Measurements from ENCODE around the gene ESRRA.

DNA sequence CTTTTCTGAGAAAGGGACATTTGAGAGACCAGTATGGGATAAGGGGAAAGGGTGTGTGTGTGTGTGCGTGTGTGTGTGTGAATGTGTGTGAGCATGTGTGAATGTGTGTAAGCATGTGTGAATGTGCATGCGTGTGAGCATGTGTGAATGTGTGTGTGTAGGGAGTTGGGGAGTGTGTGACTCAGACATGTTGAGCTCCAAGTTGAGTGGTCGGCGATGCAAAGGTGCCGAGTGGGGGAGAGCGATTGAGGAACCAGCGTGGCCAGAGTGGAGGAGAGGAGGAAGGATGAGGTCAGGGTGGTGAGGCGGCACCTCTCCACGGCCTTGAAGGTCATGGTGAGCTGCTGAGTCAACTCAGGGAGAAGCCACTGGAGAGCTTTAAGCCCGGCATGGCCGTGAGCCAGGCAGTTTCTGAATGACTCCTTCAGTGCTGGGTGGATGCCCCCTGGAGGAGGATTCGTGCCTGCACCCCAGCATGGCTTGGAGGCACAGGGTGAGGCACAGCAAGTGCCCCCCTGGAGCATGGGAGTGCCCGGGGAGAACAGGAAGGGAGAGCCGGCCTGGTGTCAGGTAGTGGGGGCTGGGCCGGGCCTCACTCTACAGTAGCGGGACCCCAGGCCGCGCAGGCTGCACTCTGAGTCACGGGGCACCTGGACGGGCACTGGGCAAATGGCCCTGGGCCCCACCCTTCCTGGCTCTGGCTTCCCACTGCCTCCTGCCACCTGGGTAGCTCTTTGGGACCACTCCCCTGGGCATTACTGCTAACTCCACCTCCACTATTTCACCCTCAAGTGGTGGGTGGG, 26.4 kb downstream of the ESRRA start:
- TF ChIP-seq CTCF (IDR thresholded peaks at IDR 0.05), result peak in 5 of 7 experiments; percentile 6 to 58 (median 39)
- peak in 2 of 3 donors; percentile 22 to 69 for TF ChIP-seq POLR2AphosphoS5 (IDR thresholded peaks at IDR 0.05)

Measured in stomach (tissue), 4 donors.